Measurements from ENCODE around the gene PRKACG. TPM values are rescaled to one million over a fixed set of nuclear protein-coding genes. Genes with fewer than 3 reads are reported as not detected.

Gene PRKACG
- total RNA-seq, 1 donor from 2014 or later = not detected

DNA sequence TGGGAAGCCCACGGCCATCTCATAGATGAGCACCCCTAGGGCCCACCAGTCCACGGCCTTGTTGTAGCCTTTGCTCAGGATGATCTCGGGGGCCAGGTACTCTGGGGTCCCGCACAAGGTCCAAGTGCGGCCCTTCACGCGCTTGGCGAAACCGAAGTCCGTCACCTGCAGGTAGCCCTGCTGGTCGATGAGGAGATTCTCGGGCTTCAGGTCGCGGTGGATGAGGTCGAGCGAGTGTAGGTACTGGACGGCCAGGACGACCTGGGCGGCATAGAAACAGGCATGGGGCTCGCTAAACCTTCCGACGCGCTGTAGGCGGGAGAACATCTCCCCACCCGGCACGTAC is 558 bp downstream of the PRKACG start:
- no peaks in the 10 kb centered on the region for H3K36me3 Mint-ChIP-seq (ENCODE audit: low read depth)
- H3K4me3 Mint-ChIP-seq (ENCODE audit: unreplicated experiment) = no peak overlapping the region
- DNase-seq (ENCODE audit: low spot score) = peak; percentile 90
- H3K27me3 Mint-ChIP-seq (ENCODE audit: low read depth) = peaks cover 25% of the 10 kb centered on the region
- TF ChIP-seq, protein P1, sequence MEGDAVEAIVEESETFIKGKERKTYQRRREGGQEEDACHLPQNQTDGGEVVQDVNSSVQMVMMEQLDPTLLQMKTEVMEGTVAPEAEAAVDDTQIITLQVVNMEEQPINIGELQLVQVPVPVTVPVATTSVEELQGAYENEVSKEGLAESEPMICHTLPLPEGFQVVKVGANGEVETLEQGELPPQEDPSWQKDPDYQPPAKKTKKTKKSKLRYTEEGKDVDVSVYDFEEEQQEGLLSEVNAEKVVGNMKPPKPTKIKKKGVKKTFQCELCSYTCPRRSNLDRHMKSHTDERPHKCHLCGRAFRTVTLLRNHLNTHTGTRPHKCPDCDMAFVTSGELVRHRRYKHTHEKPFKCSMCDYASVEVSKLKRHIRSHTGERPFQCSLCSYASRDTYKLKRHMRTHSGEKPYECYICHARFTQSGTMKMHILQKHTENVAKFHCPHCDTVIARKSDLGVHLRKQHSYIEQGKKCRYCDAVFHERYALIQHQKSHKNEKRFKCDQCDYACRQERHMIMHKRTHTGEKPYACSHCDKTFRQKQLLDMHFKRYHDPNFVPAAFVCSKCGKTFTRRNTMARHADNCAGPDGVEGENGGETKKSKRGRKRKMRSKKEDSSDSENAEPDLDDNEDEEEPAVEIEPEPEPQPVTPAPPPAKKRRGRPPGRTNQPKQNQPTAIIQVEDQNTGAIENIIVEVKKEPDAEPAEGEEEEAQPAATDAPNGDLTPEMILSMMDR (IDR thresholded peaks at IDR 0.05) = no peak
- H3K4me1 Mint-ChIP-seq (ENCODE audit: low read depth) = no peaks in the 10 kb centered on the region
- H3K27ac Mint-ChIP-seq (ENCODE audit: unreplicated experiment) = no peak overlapping the region
- no peaks in the 10 kb centered on the region for H3K9me3 Mint-ChIP-seq (ENCODE audit: low read depth)

DNA sequence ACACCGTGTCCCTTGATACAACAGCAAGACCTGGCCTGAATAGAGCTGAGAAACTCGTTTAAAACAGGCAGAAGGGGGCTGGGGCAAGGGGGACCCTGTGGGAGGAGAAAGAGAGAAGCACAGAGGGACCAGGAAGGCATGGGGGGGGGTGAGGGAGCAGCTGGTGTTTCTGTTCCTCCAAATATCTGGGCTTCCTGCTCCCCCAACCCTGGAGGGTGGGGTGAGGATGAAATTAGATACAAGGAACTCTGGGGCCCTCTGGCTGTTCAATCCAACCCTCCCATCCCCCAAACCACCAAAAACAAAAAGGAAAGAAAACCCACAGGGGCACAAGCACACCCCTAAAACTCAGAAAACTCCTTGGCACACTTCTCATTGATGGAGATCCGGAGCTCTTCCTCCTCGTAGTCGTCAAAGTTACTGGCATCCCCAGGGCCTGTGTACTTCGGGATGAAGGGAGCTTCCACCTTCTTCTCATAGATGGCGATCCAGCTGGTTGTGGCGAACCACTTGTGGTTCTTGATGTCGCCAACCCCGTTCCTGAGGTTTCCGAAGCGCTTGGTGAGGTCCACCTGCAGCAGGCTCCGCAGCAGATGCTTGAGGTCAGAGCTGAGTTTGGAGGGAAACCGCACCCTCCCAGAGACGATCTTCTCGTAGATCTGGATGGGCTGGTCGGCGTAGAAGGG is 1.1 kb downstream of the PRKACG start:
- Mint-ChIP-seq H3K27ac (ENCODE audit: unreplicated experiment) (no peak overlapping the region), H3K4me1 (ENCODE audit: low read depth) (no peaks in the 10 kb centered on the region), H3K36me3 (ENCODE audit: low read depth) (no peaks in the 10 kb centered on the region), H3K27me3 (ENCODE audit: low read depth) (peaks cover 24% of the 10 kb centered on the region), H3K4me3 (ENCODE audit: unreplicated experiment) (no peak overlapping the region), H3K9me3 (ENCODE audit: low read depth) (no peaks in the 10 kb centered on the region)
- TF ChIP-seq, protein P1 (IDR thresholded peaks at IDR 0.05) = no peak
- no peak for DNase-seq (ENCODE audit: low spot score)

DNA sequence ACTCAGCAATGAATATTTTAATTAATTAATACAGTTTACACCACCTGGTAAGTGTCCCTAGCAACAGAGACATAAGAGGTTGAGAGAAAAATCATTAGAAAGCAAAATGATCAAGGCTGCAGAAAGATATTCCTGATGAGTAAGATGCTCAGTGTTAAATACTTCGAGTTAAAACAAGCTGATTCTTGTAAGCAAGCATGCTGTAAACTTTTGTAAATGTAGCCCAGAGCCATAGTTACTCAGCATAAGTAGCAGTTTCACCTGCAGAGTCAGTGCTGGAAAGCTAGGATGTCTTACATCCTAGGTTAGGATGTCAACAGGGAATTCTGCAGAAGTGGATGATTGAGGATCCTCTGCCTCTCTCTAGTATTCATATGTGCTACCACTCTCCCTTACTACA is 4.2 kb downstream of the PRKACG start:
- TF ChIP-seq, protein P1 (IDR thresholded peaks at IDR 0.05) = no peak
- no peaks in the 10 kb centered on the region for H3K9me3 Mint-ChIP-seq (ENCODE audit: low read depth)
- H3K27me3 Mint-ChIP-seq (ENCODE audit: low read depth) = peaks cover 12% of the 10 kb centered on the region
- H3K36me3 Mint-ChIP-seq (ENCODE audit: low read depth) = no peaks in the 10 kb centered on the region
- DNase-seq (ENCODE audit: low spot score) = no peak
- H3K4me1 Mint-ChIP-seq (ENCODE audit: low read depth) = peaks cover 8% of the 10 kb centered on the region
- no peak overlapping the region for H3K27ac Mint-ChIP-seq (ENCODE audit: unreplicated experiment)
- no peak overlapping the region for H3K4me3 Mint-ChIP-seq (ENCODE audit: unreplicated experiment)

DNA sequence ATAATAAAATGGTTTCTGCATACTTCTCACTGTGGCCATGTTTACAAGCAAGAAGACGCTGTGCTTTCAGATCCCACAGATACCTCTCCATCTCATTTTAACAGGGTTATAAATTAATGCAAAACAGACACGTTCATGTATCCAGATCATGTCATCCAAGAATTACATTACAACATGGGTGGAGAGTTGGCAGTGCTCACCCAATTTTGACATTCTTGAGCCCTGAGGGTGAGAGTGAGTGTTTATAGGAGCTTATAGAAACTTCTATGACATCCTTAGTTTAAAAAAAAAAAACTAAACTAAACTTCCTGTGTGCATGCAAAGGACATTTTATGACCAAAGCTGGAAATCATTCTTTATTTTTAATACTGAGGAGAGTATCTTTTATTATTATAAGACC is 9.1 kb downstream of the PRKACG start:
- Mint-ChIP-seq H3K27ac (ENCODE audit: unreplicated experiment) (no peak overlapping the region), H3K9me3 (ENCODE audit: low read depth) (no peaks in the 10 kb centered on the region), H3K36me3 (ENCODE audit: low read depth) (no peaks in the 10 kb centered on the region)

DNA sequence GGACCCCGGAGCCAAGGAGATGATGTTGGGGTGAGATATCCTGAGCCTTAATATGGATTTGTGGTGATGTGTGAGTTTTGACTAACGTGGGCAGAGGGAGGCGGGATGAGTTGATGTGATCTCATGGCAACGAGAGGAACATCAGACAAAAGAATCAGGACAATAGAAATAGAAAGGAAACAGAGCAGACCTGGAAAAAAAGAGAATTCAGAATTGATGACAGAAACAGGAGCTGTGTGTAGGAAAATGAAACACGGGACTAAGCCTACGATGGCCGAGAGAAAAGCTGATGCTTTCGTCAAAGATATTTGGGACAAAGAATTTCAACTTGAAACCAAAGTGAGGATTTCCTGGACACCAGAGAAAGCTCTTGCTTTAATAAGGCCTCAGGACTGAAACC is 10.9 kb downstream of the PRKACG start:
- Mint-ChIP-seq H3K27ac (ENCODE audit: unreplicated experiment) (no peak overlapping the region), H3K4me1 (ENCODE audit: low read depth) (peaks cover 10% of the 10 kb centered on the region), H3K4me3 (ENCODE audit: unreplicated experiment) (no peak overlapping the region), H3K9me3 (ENCODE audit: low read depth) (no peaks in the 10 kb centered on the region), H3K36me3 (ENCODE audit: low read depth) (no peaks in the 10 kb centered on the region), H3K27me3 (ENCODE audit: low read depth) (peaks cover 26% of the 10 kb centered on the region)
- TF ChIP-seq, protein P1 (IDR thresholded peaks at IDR 0.05) = no peak
- DNase-seq (ENCODE audit: low spot score) = no peak

More for the DNA sequence above, 9.1 kb downstream of the PRKACG start:
- DNase-seq (ENCODE audit: low spot score) = no peak
- TF ChIP-seq, protein P1 (IDR thresholded peaks at IDR 0.05) = no peak
- Mint-ChIP-seq H3K4me1 (ENCODE audit: low read depth) (peaks cover 10% of the 10 kb centered on the region), H3K4me3 (ENCODE audit: unreplicated experiment) (no peak overlapping the region), H3K27me3 (ENCODE audit: low read depth) (peaks cover 19% of the 10 kb centered on the region)

All from chondrocyte (in vitro differentiated cells).